H1 (cell line): ENCODE measurements around the gene FHIT. TPM values are rescaled to one million over a fixed set of nuclear protein-coding genes. Genes with fewer than 3 reads are reported as not detected.

Experiments
- CTCF ChIA-PET: fragments of 300-600 bp; sonication (Branson Sonifier 250); formaldehyde crosslinking; loops from one replicate; lab custom pipeline; 2021; ENCODE audit not compliant: partially characterized antibody; lab: Charles Lee
- POLR2A ChIA-PET: fragments of 300-600 bp; sonication (Branson Sonifier 250); formaldehyde crosslinking; loops from one replicate; lab custom pipeline; 2021; ENCODE audit warnings: inconsistent platforms; ENCODE audit not compliant: partially characterized antibody; lab: Charles Lee
- DNase-seq, 2 experiments: peaks; one replicate each; pipeline versions ENCODE4 v3.0.0 to v3.0.0-alpha.2; 2010 to 2022; ENCODE audit warnings: low spot score in 2 of 2, low read depth in 1 of 2, mixed read lengths in 1 of 2
- FAIRE-seq: peaks from 2 replicates; lab custom pipeline; 2011; peaks lifted over from hg19 to GRCh38; lab: Jason Lieb, UNC
- H2AFZ ChIP-seq: 2 replicates; pipeline ENCODE4 v1.8.1; 2012; ENCODE audit warnings: low read length, inconsistent platforms
- H2AK5ac ChIP-seq: 2 replicates; pipeline ENCODE4 v1.6.1; 2013; ENCODE audit warnings: low read depth, low read length
- H2BK120ac ChIP-seq: replicated peaks from 2 replicates; pipeline ENCODE3; 2013; ENCODE audit warnings: low read depth, low read length, inconsistent platforms
- H2BK12ac ChIP-seq: 2 replicates; pipeline ENCODE4 v1.6.1; 2013; ENCODE audit warnings: low read depth, low read length
- H2BK15ac ChIP-seq: 2 replicates; pipeline ENCODE4 v1.6.1; 2013; ENCODE audit warnings: low read length
- H2BK20ac ChIP-seq: 2 replicates; pipeline ENCODE4 v1.6.1; 2013; ENCODE audit warnings: low read length
- H2BK5ac ChIP-seq: 2 replicates; pipeline ENCODE4 v1.6.1; 2013; ENCODE audit warnings: low read depth, low read length
- H3K14ac ChIP-seq: 2 replicates; pipeline ENCODE4 v1.6.1; 2013; ENCODE audit warnings: inconsistent platforms; ENCODE audit not compliant: insufficient read length
- H3K18ac ChIP-seq: 2 replicates; pipeline ENCODE4 v1.6.1; 2013; ENCODE audit warnings: low read length; ENCODE audit errors: extremely low read depth
- H3K23ac ChIP-seq: 2 replicates; pipeline ENCODE4 v1.6.1; 2013; ENCODE audit warnings: inconsistent platforms; ENCODE audit not compliant: insufficient read length
- H3K23me2 ChIP-seq: 2 replicates; pipeline ENCODE4 v1.6.1; 2013; ENCODE audit warnings: low read depth, low read length
- H3K27ac ChIP-seq: 2 replicates; pipeline ENCODE4 v1.6.1; 2011; ENCODE audit warnings: low read depth, low read length, inconsistent platforms
- H3K27me3 ChIP-seq, 4 experiments: replicated peaks in 1 of 4; 1 replicate in 1 of 4; 2 replicates in 3 of 4; pipeline versions ENCODE4 v1.6.1 to v1.8.1; 2011 to 2013; ENCODE audit warnings: low read length in 3 of 4, mild to moderate bottlenecking in 3 of 4, inconsistent platforms in 2 of 4, mixed read lengths in 2 of 4, moderate library complexity in 1 of 4; ENCODE audit not compliant: control insufficient read depth in 3 of 4, insufficient read depth in 3 of 4; ENCODE audit errors: extremely low read depth in 1 of 4
- H3K36me3 ChIP-seq, 4 experiments: 2 replicates each; pipeline versions ENCODE4 v1.6.1 to v1.8.1; 2011 to 2013; ENCODE audit warnings: mild to moderate bottlenecking in 4 of 4, low read length in 3 of 4, moderate library complexity in 2 of 4, control low read depth in 1 of 4, inconsistent platforms in 1 of 4; ENCODE audit not compliant: insufficient read depth in 4 of 4, control insufficient read depth in 2 of 4
- H3K4ac ChIP-seq: replicated peaks from 2 replicates; pipeline ENCODE3; 2013; ENCODE audit warnings: low read length, low read depth, mixed read lengths, inconsistent platforms; ENCODE audit not compliant: insufficient read length
- H3K4me1 ChIP-seq, 4 experiments: replicated peaks in 1 of 4; 1 replicate in 1 of 4; 2 replicates in 3 of 4; pipeline versions ENCODE4 v1.6.1 to v1.8.1; 2011 to 2013; ENCODE audit warnings: low read length in 3 of 4, inconsistent platforms in 2 of 4, mixed read lengths in 1 of 4; ENCODE audit not compliant: insufficient read depth in 4 of 4, control insufficient read depth in 3 of 4
- H3K4me2 ChIP-seq, 2 experiments: 2 replicates each; pipeline versions ENCODE4 v1.6.1 to v1.8.1; 2011 to 2013; ENCODE audit warnings: low read depth in 2 of 2, low read length in 2 of 2, control low read depth in 1 of 2, inconsistent platforms in 1 of 2, mild to moderate bottlenecking in 1 of 2; ENCODE audit not compliant: insufficient read depth in 1 of 2
- H3K4me3 ChIP-seq, 4 experiments: fragments of 200-600, 300-600 bp in 1 of 4; sonication (generic), shearing (Covaris generic), sonication (Bioruptor Twin) in 1 of 4; 2 replicates each; pipeline versions ENCODE4 v1.5.1 to v1.8.1; 2011 to 2016; ENCODE audit warnings: low read length in 4 of 4, low read depth in 3 of 4, control low read depth in 2 of 4, inconsistent platforms in 2 of 4, mild to moderate bottlenecking in 2 of 4, mixed read lengths in 1 of 4, moderate library complexity in 1 of 4; ENCODE audit not compliant: insufficient read depth in 2 of 4; ENCODE audit errors: extremely low read depth in 1 of 4
- H3K56ac ChIP-seq: replicated peaks from 2 replicates; pipeline ENCODE3; 2013; ENCODE audit warnings: low read depth, mild to moderate bottlenecking, mixed read lengths, low read length, inconsistent platforms; ENCODE audit not compliant: insufficient read length
- H3K79me1 ChIP-seq: 2 replicates; pipeline ENCODE4 v1.6.1; 2013; ENCODE audit warnings: low read depth, low read length, control low read depth
- H3K79me2 ChIP-seq, 2 experiments: 2 replicates each; pipeline versions ENCODE4 v1.6.1 to v1.8.1; 2012 to 2013; ENCODE audit warnings: low read length in 2 of 2, mild to moderate bottlenecking in 2 of 2, inconsistent platforms in 1 of 2; ENCODE audit not compliant: insufficient read depth in 2 of 2, control insufficient read depth in 1 of 2
- H3K9ac ChIP-seq, 4 experiments: replicated peaks in 1 of 4; 1 replicate in 1 of 4; 2 replicates in 3 of 4; pipeline versions ENCODE4 v1.6.1 to v1.8.1; 2011 to 2013; ENCODE audit warnings: low read depth in 3 of 4, low read length in 3 of 4, control low read depth in 2 of 4, mild to moderate bottlenecking in 2 of 4, moderate library complexity in 2 of 4, inconsistent platforms in 1 of 4; ENCODE audit errors: extremely low read depth in 1 of 4
- H3K9me3 ChIP-seq, 2 experiments: 2 replicates each; pipeline versions ENCODE4 v1.6.1 to v1.8.1; 2012 to 2013; ENCODE audit warnings: mild to moderate bottlenecking in 2 of 2, moderate library complexity in 2 of 2, control low read depth in 1 of 2, inconsistent platforms in 1 of 2, low read depth in 1 of 2, low read length in 1 of 2, mixed read lengths in 1 of 2; ENCODE audit not compliant: insufficient read depth in 2 of 2
- H4K20me1 ChIP-seq, 2 experiments: replicated peaks in 1 of 2; 2 replicates each; pipeline versions ENCODE3 to v1.8.1; 2011 to 2013; ENCODE audit warnings: inconsistent platforms in 2 of 2, low read length in 2 of 2, mild to moderate bottlenecking in 1 of 2; ENCODE audit not compliant: insufficient read depth in 2 of 2, control insufficient read depth in 1 of 2
- H4K5ac ChIP-seq: 2 replicates; pipeline ENCODE4 v1.6.1; 2013; ENCODE audit warnings: low read length, low read depth, mixed read lengths, inconsistent platforms; ENCODE audit not compliant: insufficient read length
- H4K8ac ChIP-seq: 2 replicates; pipeline ENCODE4 v1.8.0; 2013; ENCODE audit warnings: mild to moderate bottlenecking, moderate library complexity, low read length, inconsistent platforms; ENCODE audit not compliant: insufficient read depth; ENCODE audit errors: extremely low read depth
- H4K91ac ChIP-seq: replicated peaks from 2 replicates; pipeline ENCODE3; 2013; ENCODE audit warnings: low read length, mixed read lengths, inconsistent platforms; ENCODE audit not compliant: insufficient read length
- CHD1 ChIP-seq: IDR thresholded peaks from 2 replicates; pipeline ENCODE4 v1.6.1; 2012; ENCODE audit warnings: low read depth, low read length, improper control_type of control experiment
- GABPA ChIP-seq: IDR thresholded peaks from 2 replicates; pipeline ENCODE4 v1.6.1; 2011; ENCODE audit warnings: mild to moderate bottlenecking, low read length, moderate library complexity, borderline replicate concordance; ENCODE audit not compliant: insufficient read depth
- JUN ChIP-seq: IDR thresholded peaks from 2 replicates; pipeline ENCODE4 v1.6.1; 2011; ENCODE audit warnings: low read depth, mild to moderate bottlenecking, improper control_type of control experiment, low read length
- PHF8 ChIP-seq: fragments of 200-600 bp; sonication (generic); conservative IDR thresholded peaks from 2 replicates; pipeline ENCODE4 v1.7.1; 2012; ENCODE audit warnings: low read depth, mild to moderate bottlenecking, inconsistent platforms, low read length, moderate library complexity
- POLR2A ChIP-seq, 2 experiments: IDR thresholded peaks; 1 replicate in 1 of 2; 2 replicates in 1 of 2; pipeline ENCODE4 v1.6.1; 2011; ENCODE audit warnings: low read depth in 2 of 2, low read length in 2 of 2, mild to moderate bottlenecking in 2 of 2; ENCODE audit errors: control extremely low read depth in 1 of 2
- SAP30 ChIP-seq: fragments of 300-600 bp; sonication (generic); IDR thresholded peaks from 2 replicates; pipeline ENCODE4 v1.7.1; 2012; ENCODE audit warnings: low read length, moderate library complexity, mild to moderate bottlenecking, inconsistent platforms; ENCODE audit not compliant: insufficient read depth, insufficient replicate concordance
- SUZ12 ChIP-seq: fragments of 200-600 bp; sonication (generic); IDR thresholded peaks from 2 replicates; pipeline ENCODE4 v1.6.1; 2012; ENCODE audit warnings: mild to moderate bottlenecking, inconsistent platforms, low read length, moderate library complexity, mixed read lengths
- TBP ChIP-seq: IDR thresholded peaks from 2 replicates; pipeline ENCODE4 v1.6.1; 2011; ENCODE audit warnings: low read depth, low read length, improper control_type of control experiment
- TEAD4 ChIP-seq: IDR thresholded peaks from 2 replicates; pipeline ENCODE4 v1.6.1; 2012; ENCODE audit warnings: low read depth, low read length, inconsistent platforms, mixed read lengths
- YY1 ChIP-seq: IDR thresholded peaks from 2 replicates; pipeline ENCODE4 v1.6.1; 2011; ENCODE audit warnings: low read depth, mild to moderate bottlenecking, low read length
- WGBS, 2 experiments: shearing (Covaris generic) in 1 of 2; methylation state at CpG; one replicate each; pipeline versions ENCODE4 v1.1.6 to v1.1.7; 2013 to 2015; ENCODE audit warnings: low lambda C conversion rate in 2 of 2, mixed read lengths in 2 of 2, inconsistent platforms in 1 of 2, low coverage in 1 of 2, missing lambda C conversion rate in 1 of 2; ENCODE audit not compliant: insufficient replicate concordance in 2 of 2, insufficient coverage in 1 of 2, insufficient read length in 1 of 2; ENCODE audit errors: extremely low coverage in 1 of 2, missing lambda C conversion rate in 1 of 2; 5-methylcytosine and 5-hydroxymethylcytosine counted together
- polyA plus RNA-seq, 7 experiments: library from polyadenylated mRNA; depleted of rRNA in 3 of 7; stranded (reverse) in 5 of 7; unstranded in 2 of 7; fragments of >200 nt in 5 of 7; fragments of 200-250 nt in 2 of 7; gene quantifications; 1 replicate in 5 of 7; 2 replicates in 1 of 7; 4 replicates in 1 of 7; pipeline versions ENCODE4 v1.2.1 to v1.2.3, GENCODE V29; 2011 to 2013; ENCODE audit warnings: missing spikeins in 2 of 7, mixed read lengths in 2 of 7
- total RNA-seq: library from RNA; stranded (reverse); fragmentation: NEBNext Ultra II Directional; extraction: Animal tissue kit (Norgen Biotek cat#: 25700); gene quantifications from 2 replicates; pipeline ENCODE4 v1.2.1, GENCODE V29; 2021
- TF ChIP-seq, protein P1 (sequence below): IDR thresholded peaks from 2 replicates; pipeline ENCODE4 v1.6.1; 2012; ENCODE audit warnings: inconsistent platforms

Gene FHIT
- total and polyA plus RNA-seq, 2 of the 8 experiments (the other 6 are each of a cell fraction or from before 2014, with no cell fraction given), result 1.2 to 3.2 TPM

DNA sequence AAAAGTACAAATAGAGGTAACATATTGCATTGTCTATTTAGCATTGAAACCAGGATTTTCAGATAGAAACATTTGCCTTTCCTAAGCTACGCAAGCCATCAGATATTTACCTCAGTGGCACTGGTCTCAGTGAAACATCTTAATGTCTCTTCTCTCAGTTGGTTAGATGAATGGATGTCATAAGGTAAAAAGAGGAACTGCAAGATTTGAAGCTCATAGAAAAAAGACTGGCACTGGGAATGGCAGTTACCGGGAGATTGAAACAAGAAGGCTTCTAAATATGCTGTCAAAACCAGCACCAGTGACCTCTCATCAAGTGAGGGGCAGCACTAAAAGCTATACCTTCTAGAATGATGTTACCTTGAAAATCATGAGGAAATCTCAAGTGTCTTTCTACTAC is 486.4 kb downstream of the FHIT start:
- H3K9ac ChIP-seq, result no peak overlapping the region
- H2BK120ac ChIP-seq, result no peak overlapping the region
- no peak for TF ChIP-seq TBP
- no peak for TF ChIP-seq SUZ12
- no peak for TF ChIP-seq JUN
- no peak for TF ChIP-seq CHD1
- TF ChIP-seq PHF8, result no peak
- TF ChIP-seq TEAD4, result no peak
- no peak for TF ChIP-seq SAP30
- no peak for TF ChIP-seq GABPA
- TF ChIP-seq POLR2A (IDR thresholded peaks at IDR 0.05; ENCODE audit: control extremely low read depth in 1 of 2, low read depth in 2 of 2, low read length in 2 of 2), result no peak
- TF ChIP-seq, protein P1, sequence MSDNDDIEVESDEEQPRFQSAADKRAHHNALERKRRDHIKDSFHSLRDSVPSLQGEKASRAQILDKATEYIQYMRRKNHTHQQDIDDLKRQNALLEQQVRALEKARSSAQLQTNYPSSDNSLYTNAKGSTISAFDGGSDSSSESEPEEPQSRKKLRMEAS, result no peak
- TF ChIP-seq YY1, result no peak

More for the DNA sequence above, 486.4 kb downstream of the FHIT start:
- FAIRE-seq (no peak), DNase-seq (no peak)
- H2BK20ac ChIP-seq, result no peak overlapping the region
- no peaks in the 10 kb centered on the region for H3K79me2 ChIP-seq
- peaks cover 0 to 3% (median 1%) of the 10 kb centered on the region in 4 experiments; a peak in 4 of 7 replicates for H3K4me1 ChIP-seq
- no peak overlapping the region for H3K14ac ChIP-seq
- no peaks in the 10 kb centered on the region for H3K9me3 ChIP-seq
- H3K23ac ChIP-seq, result no peak overlapping the region
- H2AK5ac ChIP-seq, result no peak overlapping the region
- WGBS, 2 experiments, result 88% methylated on average over 2 of the region's 2 CpGs; no CpG with 5 or more reads in 1 of the 2 experiments
- H3K27ac ChIP-seq, result no peak overlapping the region
- no peak overlapping the region for H2BK12ac ChIP-seq
- ChIA-PET CTCF (interaction anchor here (3.3 kb wide), 1 partner anchor 10 kb away, joined by 17 read pairs; no protein-coding TSS in a partner anchor), POLR2A (no interaction called here)
- H3K27me3 ChIP-seq, result no peaks in the 10 kb centered on the region
- no peak overlapping the region for H2BK15ac ChIP-seq
- no peak overlapping the region for H2BK5ac ChIP-seq
- no peaks in the 10 kb centered on the region for H3K23me2 ChIP-seq
- no peak overlapping the region for H3K4ac ChIP-seq
- no peak overlapping the region for H2AFZ ChIP-seq
- no peak overlapping the region for H3K4me3 ChIP-seq
- no peak overlapping the region for H4K5ac ChIP-seq
- no peaks in the 10 kb centered on the region for H4K20me1 ChIP-seq
- no peak overlapping the region for H3K56ac ChIP-seq
- H3K79me1 ChIP-seq, result no peaks in the 10 kb centered on the region
- no peak overlapping the region for H4K91ac ChIP-seq
- H3K36me3 ChIP-seq, result no peaks in the 10 kb centered on the region
- H3K18ac ChIP-seq, result no peak overlapping the region
- no peak overlapping the region for H3K4me2 ChIP-seq
- no peak overlapping the region for H4K8ac ChIP-seq
